ENCODE measurements around the gene FAT1.

FAT1 gene

GRCh38 chr4:186561748-186562147 lies 161.9 kb downstream of the FAT1 start:
- DNase-seq (ENCODE audit: low read depth in 2 of 2) = no peak

- no peak for DNase-seq (ENCODE audit: low read depth in 2 of 2)
Measured at GRCh38 chr4:186560647-186561046, 163.0 kb downstream of the FAT1 start.

- no peak for DNase-seq (ENCODE audit: low read depth in 2 of 2)
Measured at GRCh38 chr4:186557486-186557885, 166.2 kb downstream of the FAT1 start.

GRCh38 chr4:186557061-186557460 lies 166.6 kb downstream of the FAT1 start:
- no peak for DNase-seq (ENCODE audit: low read depth in 2 of 2)

GRCh38 chr4:186554914-186555827 lies 168.5 kb downstream of the FAT1 start, which contains the start of gene MTNR1A:
MTNR1A (minus strand) TSS chr4:186555567; CDS start chr4:186555365, 202 bp downstream.
- DNase-seq (ENCODE audit: low read depth in 2 of 2) = no peak

- no peak for DNase-seq (ENCODE audit: low read depth in 2 of 2)
Measured at GRCh38 chr4:186554539-186554913, 169.1 kb downstream of the FAT1 start.

GRCh38 chr4:186553717-186554116 lies 169.9 kb downstream of the FAT1 start:
- no peak for DNase-seq (ENCODE audit: low read depth in 2 of 2)

- DNase-seq (ENCODE audit: low read depth in 2 of 2) = no peak
Measured at GRCh38 chr4:186551849-186552248, 171.8 kb downstream of the FAT1 start.

- DNase-seq (ENCODE audit: low read depth in 2 of 2) = no peak
Measured at GRCh38 chr4:186545436-186545835, 178.2 kb downstream of the FAT1 start.

GRCh38 chr4:186543206-186543605 lies 180.4 kb downstream of the FAT1 start:
- no peak for DNase-seq (ENCODE audit: low read depth in 2 of 2)

GRCh38 chr4:186541801-186542200 lies 181.9 kb downstream of the FAT1 start:
- no peak for DNase-seq (ENCODE audit: low read depth in 2 of 2)

GRCh38 chr4:186537843-186538521 lies 185.7 kb downstream of the FAT1 start:
- no peak for DNase-seq (ENCODE audit: low read depth in 2 of 2)
